GM21381 (cell line): ENCODE measurements around the gene PLCL1.

Experiments used
- ATAC-seq: cut with Tn5 transposase; IDR thresholded peaks from one replicate; pipeline ENCODE4 v1.9.1; 2021; ENCODE audit warnings: mild to moderate bottlenecking, moderate library complexity; ENCODE audit not compliant: unreplicated experiment

Gene PLCL1

DNA sequence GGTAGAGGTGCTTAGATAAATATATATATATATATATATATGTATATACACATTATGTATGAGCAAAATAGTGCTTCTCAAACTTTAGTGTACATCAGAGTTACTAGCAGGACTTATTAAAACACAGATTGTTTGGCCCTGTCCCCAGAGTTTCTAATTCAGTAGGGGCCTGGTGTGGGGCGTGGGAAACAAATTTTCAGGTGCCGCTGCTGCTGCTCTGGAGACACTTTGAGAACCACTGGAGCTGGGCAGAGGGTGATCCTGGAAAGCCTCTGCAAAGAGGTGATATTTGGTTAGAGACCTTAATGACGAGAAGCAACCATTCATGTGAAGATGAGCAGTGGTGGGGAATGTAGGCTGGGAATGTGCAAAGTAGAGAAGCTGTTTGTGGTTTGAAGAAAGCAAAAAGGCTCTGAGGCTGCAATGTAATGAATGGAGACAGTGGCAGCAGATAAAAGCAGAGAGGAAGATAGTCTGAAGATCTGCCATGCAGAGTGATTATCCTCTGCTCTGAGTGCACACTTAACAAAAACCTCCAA is 142.9 kb downstream of the PLCL1 start:
- no peak for ATAC-seq

DNA sequence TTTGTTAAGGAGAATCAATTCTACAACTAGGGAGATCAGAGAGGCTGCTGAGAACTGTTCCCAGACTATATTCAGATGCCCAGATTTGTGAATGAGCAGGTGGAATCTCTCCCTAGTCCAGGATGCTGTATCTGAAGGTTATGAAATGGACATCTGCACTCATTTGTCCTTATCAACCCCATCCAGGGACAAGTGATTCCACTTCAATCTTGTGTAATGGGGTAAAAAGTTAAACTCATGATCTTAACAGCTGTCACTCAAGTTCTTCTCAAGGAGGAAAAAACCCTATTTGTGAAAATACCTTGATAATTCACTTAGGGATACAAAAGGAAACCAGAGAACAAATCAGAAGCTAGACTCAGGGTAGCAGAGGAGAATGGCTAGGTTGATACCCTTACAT is 144.8 kb downstream of the PLCL1 start:
- ATAC-seq, result no peak

DNA sequence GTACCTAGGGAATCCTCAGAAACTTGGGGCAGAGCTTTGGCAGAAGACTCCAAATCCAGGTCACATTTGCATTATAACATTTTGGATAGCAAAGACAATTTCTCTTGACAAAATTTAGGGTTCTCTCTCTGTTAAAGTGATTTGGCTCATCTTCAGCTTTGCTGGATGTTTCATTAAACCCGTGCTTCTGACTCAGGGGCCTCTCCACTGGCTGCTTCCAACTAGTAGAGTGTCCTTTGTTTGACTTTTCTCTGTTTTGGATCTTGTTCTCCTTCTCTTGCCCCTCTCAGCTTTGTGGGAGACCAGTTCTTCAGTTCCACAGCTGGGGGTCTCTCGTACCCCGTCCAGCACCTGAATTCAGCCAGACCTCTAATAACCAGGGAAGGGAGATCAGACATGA is 145.6 kb downstream of the PLCL1 start:
- ATAC-seq, result no peak

DNA sequence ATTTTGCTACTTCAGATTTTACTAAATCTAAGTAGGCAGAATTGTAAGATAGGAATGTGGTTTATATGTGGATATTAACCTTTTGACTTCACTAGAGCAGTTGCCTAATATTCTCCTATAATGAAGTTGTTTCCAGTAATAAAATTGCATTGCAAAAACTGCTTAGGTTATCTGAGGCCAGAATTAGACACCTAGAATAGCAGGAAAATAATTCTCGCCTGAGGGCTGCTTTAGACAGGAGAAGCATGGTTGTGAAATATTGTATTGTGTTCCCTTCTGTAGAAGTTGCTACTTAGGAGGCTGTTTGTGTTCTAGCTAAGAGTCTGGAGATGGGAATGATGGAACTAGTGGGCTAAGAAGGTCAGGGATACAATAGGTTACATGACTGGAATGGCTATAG is 146.3 kb downstream of the PLCL1 start:
- ATAC-seq, result no peak

DNA sequence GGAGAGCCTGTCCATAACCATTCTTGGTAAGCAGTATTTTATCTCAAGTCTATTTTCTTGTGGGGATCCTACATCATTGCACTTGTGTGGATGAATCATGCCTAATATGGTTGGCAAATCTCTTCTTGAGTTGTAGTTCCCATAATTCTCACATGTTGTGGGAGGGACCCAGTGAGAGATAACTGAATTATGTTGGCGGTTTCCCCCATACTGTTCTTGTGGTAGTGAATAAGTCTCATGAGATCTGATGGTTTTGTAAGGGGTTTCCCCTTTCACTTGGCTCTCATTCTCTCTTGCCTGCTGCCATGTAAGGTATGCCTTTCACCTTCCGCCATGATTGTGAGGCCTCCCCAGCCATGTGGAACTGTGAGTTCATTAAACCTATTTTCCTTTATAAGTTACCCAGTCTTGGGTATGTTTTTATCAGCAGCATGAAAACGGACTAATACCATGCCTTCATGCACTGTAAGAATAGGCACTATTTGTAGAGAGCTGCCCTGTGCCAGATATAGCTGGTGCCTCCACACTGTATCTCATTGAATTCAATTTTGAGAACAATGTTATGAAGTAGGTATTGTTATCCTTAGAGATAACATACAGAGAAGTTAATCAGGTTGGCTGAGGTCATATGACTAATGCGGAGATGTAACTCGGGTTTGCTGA is 148.3 kb downstream of the PLCL1 start:
- no peak for ATAC-seq

DNA sequence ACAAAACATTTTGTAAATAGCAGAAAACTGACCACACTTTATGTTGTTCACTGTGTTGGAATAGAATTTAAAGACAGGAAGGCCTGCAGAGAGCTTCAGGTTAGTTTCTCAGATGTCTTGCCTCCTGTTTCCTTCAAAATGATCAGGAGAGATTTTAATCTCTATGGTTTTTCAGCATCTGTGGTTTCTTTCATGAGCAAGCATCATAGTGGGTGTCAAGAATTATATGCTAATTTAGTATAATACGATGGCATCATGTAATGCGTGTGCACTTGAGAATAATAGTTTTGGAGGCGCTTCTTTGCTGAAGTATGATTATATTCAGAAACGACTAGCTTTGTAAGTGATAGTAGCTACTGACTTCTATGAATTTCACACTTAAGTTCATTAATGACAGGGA is 149.9 kb downstream of the PLCL1 start:
- no peak for ATAC-seq

DNA sequence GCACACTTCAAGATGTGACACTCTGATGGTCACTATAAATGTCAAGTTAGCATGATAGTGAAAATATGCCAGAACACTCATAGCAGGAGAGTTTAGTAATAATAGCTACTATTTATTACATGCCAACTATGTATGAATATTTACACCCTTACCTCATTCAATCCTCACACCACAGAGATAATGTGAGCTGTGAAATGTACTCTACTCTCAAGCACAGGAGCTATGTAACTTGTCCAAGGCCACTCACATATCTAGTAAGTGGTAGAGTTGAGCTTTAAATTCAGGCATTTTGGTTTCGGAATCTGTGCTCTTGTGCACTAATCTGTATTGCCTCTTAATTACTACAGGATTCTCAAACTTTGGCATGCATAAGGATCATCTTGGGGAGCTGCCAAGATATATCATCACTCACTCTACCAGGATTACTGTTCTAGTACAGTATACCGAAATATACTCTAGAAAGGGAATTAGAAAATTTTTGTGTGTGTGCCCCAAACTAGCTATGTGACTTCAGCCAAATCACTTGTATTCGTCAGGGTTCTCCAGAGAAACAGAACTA is 154.3 kb downstream of the PLCL1 start:
- no peak for ATAC-seq

DNA sequence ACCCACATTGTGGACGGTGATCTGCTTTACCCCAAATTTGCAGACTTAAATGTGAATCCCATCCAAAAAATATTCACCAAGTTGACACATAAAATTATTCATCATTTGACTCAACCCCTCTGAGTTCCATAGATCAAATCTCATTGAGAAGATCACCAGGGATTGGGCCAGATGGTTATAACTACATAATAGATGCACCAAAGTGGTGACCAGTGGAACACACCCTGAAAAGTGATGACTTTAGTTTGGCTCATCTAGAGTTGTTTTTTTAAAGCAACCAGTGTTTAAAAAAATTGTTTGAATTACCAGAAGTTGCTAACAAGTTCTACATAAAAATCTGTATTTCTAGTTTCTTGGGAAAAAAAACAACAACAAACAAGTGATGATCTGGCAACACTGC is 155.0 kb downstream of the PLCL1 start:
- ATAC-seq, result no peak

DNA sequence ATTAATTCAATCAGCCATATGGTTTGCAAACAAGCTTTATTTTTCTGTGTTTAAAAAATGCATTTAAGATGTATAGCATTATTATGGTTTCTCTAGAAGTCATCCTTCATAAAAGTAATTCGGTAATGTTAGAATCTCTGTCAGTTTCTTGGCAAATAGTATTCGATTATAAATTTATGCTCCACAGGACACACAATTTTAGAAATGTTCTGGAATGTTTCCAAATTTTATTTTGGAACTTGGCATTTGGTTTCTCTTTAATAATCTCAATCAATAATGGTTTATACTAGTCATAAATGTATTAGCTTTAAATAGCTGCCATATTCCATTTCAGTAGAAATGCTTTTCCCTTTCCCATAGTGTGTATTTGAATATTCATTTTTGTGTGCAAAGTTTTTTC is 156.4 kb downstream of the PLCL1 start:
- no peak for ATAC-seq

DNA sequence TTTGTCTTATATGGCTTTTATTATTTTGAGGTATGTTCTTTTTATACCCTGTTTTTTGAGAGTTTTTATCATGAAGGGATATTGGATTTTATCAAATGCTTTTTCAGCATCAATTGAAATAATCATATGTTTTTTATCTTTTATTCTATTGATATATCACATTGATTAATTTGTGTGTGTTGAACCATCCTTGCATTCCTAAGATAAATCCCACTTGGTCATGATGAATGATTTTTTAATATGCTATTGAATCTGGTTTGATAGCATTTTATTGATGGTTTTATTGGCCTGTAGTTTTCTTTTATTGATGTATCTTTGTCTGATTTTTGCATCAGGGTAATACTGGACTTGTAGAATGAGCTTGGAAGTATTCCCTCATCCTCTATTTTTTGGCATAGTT is 160.3 kb downstream of the PLCL1 start:
- no peak for ATAC-seq

DNA sequence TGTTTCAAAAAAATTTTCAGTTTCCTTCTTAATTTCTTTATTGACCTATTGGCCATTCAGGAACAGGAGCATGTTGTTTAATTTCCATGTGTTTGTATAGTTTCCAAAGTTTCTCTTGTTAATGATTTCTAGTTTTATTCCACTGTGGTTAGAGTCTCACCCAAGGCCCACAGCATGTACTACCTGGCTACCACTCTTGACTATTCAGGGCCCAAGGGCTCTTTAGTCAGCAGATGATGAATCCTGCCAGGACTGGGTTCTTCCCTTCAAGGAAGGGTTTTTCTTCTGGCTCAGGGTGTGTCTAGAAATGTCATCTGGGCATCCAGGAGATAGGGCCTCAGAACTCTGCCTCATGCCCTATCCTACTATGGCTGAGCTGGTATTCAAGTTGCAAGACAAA is 161.4 kb downstream of the PLCL1 start:
- no peak for ATAC-seq

DNA sequence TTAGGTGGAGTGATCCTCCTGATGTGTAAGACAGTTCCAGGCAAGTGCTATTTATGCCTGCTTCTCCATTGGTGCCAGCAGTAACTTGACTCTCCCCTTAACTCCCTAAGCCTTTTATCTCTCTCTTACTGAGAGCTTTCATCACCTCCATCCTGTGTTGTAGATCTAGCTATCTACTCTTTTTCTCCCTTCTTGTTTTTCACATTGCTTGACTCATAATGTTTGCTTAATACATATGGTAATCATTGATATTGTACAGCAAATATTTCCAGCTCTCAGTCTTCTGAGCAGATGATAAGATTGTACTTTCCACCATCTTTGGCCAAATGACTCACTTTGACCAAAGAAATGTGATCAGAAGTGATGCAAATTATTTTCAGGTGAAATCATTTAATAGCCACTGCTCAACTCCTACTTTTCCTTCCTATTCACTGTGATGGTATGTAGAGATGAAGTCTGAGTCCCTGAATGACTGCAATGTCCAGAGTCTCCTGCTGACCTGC is 165.0 kb downstream of the PLCL1 start:
- ATAC-seq, result no peak

DNA sequence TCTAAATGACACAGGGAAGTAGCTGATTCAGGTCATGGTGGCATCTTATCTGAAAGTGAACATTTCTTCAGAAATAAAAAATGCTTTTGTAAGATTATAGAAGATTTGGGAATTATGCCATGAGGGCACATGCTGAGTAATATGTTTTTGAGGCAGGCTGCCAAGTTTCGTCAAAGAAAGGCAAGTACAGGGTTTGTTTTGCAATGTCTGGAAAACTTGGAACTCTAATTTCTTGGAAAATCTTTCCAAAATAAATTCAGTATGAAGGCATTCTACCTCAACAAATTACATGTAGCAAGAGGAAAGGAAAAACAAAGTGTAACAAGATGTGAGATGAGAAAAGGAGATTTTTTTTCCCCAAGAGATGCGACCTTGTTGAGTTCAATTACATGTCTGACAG is 167.7 kb downstream of the PLCL1 start:
- ATAC-seq, result no peak

DNA sequence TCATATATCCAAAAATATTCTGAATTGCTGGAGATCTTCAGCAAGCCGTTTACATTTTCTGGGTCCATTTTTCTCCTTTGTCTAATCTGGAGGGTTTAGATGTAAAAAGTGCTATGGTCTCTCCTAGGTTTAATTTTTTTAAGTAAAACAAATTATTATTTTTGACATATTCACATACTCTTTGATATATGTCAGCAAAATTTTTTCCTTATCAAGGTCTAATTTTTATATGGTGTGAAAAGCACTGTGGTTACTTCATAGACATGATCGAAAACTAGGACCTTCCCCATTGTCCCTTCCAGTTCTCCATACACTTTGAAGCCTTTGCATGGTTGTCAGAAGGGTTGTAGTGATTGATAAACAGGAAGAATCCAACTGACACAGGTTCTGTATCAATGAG is 168.2 kb downstream of the PLCL1 start:
- ATAC-seq, result no peak

DNA sequence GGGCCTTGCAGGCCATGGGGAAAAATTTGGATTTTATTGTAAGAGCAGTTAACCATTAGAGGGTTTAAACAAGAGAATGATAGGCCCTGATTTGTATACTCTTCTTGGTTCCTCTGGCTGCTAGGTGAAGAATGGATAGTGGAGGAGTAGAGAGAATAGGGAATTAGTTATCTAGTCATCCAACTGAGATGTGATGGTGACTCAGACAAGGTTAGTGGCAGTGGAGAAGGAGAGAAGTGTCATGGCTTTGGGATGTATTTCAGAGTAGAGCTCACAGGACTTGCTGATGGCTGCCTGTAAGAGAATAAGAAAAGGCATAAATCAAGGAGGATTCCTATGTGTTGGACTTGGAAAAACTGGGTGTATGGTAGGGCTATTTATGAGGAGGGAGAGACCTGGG is 169.4 kb downstream of the PLCL1 start:
- ATAC-seq, result no peak

DNA sequence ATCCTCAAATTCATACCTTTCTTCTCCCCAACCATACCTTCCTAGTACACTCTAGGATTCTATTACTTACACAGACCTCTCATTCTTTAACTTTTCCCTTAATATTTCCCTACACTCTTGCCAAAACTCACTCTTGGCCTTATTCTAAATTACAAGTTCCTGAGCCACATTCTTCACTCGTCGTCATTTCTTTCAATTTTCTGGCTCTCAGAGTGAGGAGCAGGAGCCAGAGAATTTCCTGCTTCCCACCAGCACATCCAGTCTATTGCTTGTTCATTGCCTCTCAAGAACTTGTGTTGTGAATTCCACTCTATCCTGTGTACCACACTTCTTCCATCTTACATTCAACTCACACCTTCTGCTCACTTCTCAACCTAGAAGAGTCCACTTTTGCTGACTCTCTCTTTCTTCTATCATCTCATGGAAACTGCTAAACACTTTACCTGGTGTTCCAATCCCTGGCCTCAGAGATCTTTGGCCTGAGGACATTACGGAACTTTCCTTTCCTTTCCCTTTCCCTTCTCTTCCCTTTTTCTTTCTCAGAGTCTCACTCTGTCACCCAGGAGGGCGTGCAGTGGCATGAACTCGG is 171.6 kb downstream of the PLCL1 start:
- no peak for ATAC-seq

DNA sequence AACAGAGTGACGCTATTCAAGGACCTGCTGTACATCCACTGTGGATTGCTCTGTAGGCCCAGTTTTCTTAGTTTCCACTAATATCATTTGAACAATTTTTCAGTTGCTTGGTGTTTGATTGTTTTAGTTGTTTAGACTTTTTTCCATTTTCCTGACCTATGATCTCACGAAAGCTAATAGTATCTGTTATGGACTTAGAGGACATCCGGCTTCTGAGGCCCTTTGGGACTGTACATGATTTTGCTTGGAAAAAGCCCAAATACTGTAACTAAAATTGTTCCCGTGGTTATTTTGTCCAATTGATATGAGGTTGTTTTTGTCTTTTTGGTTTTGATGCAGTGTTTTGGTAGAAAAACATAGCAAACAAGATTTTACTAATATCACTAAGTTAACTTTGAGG is 174.6 kb downstream of the PLCL1 start:
- no peak for ATAC-seq

DNA sequence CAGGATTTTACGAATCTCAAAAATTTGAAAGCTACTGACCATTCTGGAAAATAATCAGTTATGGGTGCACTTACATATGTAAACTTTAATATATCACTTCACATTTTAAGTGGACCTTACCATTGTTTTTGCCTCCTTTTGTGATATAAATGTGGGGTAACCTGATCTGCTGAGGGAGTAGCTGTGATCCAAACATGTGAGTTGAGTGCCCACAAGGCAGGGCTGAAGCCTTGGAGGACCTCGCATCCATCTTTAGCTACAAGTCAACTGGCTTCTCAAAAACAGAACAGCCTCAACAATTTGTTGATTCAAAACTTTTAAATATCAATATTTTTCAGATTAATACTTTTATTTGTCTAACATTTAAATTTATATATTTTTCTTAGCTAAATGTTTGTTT is 178.2 kb downstream of the PLCL1 start:
- no peak for ATAC-seq

DNA sequence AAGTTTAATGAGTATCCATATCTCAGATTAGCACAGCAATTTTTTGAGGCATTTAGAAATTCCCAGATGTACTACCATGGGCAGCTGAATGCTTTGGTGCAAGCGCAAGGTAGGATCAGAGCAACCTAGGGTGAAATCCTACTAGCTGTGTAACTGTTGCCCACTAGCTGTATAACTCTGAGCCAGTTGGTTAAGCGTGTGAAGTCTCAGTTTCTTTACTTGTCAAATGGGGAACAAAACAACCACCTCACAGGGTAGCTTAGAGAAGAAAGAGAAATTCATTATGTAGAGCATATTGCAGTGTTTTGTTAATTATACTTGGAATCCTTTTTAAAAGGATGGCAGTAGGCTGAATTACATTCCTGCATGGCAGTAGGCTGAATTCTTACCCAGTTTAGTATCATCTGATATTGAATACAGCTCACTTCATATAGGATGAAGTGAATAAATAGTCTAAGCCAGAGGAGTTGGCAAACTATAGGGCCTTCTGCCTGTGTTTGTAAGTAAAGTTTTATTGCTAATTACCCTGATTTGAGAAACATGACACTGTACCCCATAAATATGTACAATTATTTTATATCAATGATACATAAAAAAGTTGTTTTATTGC is 180.7 kb downstream of the PLCL1 start:
- no peak for ATAC-seq

DNA sequence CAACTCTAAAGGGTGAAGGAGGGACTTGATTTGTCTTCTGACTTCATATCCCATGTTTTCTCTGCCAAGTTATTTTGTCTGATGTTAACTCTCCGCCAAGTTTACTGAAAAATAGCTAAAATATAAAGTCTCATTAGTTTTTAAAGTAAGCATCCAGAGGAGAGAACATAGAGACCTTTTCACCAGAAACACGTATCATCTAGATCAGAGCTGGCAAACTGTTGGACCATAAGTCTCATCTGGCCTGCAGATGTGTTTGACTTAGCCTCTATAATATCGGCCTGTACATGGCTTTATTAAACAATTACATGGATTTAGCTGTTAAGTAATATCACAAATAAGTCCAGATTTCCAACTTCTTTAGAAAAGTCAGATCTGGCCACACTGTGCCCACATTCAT is 182.6 kb downstream of the PLCL1 start:
- ATAC-seq, result no peak

DNA sequence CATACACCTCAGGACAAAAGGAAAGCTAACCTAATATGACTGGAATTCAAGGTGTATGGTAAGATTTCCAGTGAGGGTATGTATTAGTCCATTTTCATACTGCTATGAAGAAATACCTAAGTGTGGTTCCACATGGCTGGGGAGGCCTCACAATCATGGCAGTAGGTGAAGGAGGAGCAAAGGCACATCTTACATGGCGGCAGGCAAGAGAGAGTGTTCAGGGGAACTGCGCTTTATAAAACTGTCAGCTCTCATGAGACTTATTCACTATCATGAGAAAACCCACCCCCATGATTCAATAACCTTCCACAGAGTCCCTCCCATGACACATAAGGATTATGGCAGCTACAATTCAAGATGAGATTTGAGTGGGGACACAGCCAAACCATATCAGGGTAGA is 186.0 kb downstream of the PLCL1 start:
- ATAC-seq, result no peak
